Measurements from ENCODE around the gene IGF2BP2.

DNA sequence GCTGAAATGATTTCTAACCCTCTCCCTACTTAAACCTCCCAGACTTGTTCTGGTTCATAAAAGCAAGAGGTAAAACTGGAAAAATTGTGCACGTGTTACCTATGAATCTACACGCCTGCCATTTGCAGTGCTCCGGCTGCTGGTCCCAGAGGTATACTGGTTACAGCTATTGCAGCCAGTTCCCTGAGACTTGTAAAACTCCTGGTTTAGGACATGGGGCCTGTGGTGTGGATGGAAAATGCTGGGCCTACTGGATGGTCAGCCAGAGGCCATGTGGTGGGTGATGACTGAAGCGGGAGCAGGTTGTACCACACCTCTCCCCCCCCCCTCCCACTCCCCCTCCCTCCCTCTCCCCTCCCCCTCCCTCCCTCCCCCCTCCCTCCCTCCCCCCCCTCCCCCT is 193.7 kb downstream of the IGF2BP2 start:
- TF ChIP-seq, protein P1, sequence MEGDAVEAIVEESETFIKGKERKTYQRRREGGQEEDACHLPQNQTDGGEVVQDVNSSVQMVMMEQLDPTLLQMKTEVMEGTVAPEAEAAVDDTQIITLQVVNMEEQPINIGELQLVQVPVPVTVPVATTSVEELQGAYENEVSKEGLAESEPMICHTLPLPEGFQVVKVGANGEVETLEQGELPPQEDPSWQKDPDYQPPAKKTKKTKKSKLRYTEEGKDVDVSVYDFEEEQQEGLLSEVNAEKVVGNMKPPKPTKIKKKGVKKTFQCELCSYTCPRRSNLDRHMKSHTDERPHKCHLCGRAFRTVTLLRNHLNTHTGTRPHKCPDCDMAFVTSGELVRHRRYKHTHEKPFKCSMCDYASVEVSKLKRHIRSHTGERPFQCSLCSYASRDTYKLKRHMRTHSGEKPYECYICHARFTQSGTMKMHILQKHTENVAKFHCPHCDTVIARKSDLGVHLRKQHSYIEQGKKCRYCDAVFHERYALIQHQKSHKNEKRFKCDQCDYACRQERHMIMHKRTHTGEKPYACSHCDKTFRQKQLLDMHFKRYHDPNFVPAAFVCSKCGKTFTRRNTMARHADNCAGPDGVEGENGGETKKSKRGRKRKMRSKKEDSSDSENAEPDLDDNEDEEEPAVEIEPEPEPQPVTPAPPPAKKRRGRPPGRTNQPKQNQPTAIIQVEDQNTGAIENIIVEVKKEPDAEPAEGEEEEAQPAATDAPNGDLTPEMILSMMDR (IDR thresholded peaks at IDR 0.05): no peak
- TF ChIP-seq, protein P2, sequence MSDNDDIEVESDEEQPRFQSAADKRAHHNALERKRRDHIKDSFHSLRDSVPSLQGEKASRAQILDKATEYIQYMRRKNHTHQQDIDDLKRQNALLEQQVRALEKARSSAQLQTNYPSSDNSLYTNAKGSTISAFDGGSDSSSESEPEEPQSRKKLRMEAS (IDR thresholded peaks at IDR 0.05): no peak
- TF ChIP-seq CBX2 (IDR thresholded peaks at IDR 0.05; ENCODE audit: borderline replicate concordance, low read depth): no peak
- no peak for TF ChIP-seq POLR2A (IDR thresholded peaks at IDR 0.05; ENCODE audit: low read length)
- no peak for TF ChIP-seq SMC3 (IDR thresholded peaks at IDR 0.05)
- TF ChIP-seq, protein P3, sequence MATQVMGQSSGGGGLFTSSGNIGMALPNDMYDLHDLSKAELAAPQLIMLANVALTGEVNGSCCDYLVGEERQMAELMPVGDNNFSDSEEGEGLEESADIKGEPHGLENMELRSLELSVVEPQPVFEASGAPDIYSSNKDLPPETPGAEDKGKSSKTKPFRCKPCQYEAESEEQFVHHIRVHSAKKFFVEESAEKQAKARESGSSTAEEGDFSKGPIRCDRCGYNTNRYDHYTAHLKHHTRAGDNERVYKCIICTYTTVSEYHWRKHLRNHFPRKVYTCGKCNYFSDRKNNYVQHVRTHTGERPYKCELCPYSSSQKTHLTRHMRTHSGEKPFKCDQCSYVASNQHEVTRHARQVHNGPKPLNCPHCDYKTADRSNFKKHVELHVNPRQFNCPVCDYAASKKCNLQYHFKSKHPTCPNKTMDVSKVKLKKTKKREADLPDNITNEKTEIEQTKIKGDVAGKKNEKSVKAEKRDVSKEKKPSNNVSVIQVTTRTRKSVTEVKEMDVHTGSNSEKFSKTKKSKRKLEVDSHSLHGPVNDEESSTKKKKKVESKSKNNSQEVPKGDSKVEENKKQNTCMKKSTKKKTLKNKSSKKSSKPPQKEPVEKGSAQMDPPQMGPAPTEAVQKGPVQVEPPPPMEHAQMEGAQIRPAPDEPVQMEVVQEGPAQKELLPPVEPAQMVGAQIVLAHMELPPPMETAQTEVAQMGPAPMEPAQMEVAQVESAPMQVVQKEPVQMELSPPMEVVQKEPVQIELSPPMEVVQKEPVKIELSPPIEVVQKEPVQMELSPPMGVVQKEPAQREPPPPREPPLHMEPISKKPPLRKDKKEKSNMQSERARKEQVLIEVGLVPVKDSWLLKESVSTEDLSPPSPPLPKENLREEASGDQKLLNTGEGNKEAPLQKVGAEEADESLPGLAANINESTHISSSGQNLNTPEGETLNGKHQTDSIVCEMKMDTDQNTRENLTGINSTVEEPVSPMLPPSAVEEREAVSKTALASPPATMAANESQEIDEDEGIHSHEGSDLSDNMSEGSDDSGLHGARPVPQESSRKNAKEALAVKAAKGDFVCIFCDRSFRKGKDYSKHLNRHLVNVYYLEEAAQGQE (IDR thresholded peaks at IDR 0.05): no peak
- no peak for TF ChIP-seq POLR2AphosphoS2 (conservative IDR thresholded peaks at IDR 0.05; ENCODE audit: low read length)
- TF ChIP-seq, protein P4, sequence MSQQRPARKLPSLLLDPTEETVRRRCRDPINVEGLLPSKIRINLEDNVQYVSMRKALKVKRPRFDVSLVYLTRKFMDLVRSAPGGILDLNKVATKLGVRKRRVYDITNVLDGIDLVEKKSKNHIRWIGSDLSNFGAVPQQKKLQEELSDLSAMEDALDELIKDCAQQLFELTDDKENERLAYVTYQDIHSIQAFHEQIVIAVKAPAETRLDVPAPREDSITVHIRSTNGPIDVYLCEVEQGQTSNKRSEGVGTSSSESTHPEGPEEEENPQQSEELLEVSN (IDR thresholded peaks at IDR 0.05; ENCODE audit: borderline replicate concordance, low read depth): no peak
- TF ChIP-seq EP300 (IDR thresholded peaks at IDR 0.05): no peak
- no peak for TF ChIP-seq CHD4 (IDR thresholded peaks at IDR 0.05; ENCODE audit: borderline replicate concordance)

Data from A549 (cell line).